Fibroblast of lung (primary cell): ENCODE measurements around the gene ERBB2.

Experiments
- EZH2 ChIP-seq: IDR thresholded peaks from 2 replicates; pipeline ENCODE4 v1.5.1; 2012; ENCODE audit warnings: low read length, control low read depth, mild to moderate bottlenecking; ENCODE audit errors: missing control alignments
- TF ChIP-seq, protein P1 (sequence below), 2 donors: IDR thresholded peaks in 1 of 2; conservative IDR thresholded peaks in 1 of 2; 1 replicate in 1 of 2; 2 replicates in 1 of 2; pipeline ENCODE4 v1.5.1; 2011 to 2012; ENCODE audit warnings: low read length in 2 of 2, control low read depth in 1 of 2, inconsistent platforms in 1 of 2, low read depth in 1 of 2, mild to moderate bottlenecking in 1 of 2

GRCh38 chr17:39732586-39732985 is 32.7 kb downstream of the ERBB2 start:
- TF ChIP-seq, protein P1, sequence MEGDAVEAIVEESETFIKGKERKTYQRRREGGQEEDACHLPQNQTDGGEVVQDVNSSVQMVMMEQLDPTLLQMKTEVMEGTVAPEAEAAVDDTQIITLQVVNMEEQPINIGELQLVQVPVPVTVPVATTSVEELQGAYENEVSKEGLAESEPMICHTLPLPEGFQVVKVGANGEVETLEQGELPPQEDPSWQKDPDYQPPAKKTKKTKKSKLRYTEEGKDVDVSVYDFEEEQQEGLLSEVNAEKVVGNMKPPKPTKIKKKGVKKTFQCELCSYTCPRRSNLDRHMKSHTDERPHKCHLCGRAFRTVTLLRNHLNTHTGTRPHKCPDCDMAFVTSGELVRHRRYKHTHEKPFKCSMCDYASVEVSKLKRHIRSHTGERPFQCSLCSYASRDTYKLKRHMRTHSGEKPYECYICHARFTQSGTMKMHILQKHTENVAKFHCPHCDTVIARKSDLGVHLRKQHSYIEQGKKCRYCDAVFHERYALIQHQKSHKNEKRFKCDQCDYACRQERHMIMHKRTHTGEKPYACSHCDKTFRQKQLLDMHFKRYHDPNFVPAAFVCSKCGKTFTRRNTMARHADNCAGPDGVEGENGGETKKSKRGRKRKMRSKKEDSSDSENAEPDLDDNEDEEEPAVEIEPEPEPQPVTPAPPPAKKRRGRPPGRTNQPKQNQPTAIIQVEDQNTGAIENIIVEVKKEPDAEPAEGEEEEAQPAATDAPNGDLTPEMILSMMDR (conservative IDR thresholded peaks at IDR 0.05 in 1 of 2, IDR thresholded peaks at IDR 0.05 in 1 of 2; ENCODE audit: low read depth in 1 of 2, low read length in 2 of 2) = no peak
- no peak for TF ChIP-seq EZH2
